GM12878 (cell line): Measurements from ENCODE around the gene NECAB2.

Experiments used
- CREM ChIP-seq: IDR thresholded peaks from 2 replicates; pipeline ENCODE4 v1.6.1; 2014; ENCODE audit warnings: antibody characterized with exemption, low read depth
- POLR2A ChIP-seq: IDR thresholded peaks from 2 replicates; pipeline ENCODE4 v1.6.1; 2011; ENCODE audit warnings: low read depth, mild to moderate bottlenecking, low read length
- TF ChIP-seq, protein P1 (sequence below): IDR thresholded peaks from 2 replicates; pipeline ENCODE4 v1.6.1; 2012; ENCODE audit warnings: low read depth, low read length, improper control_type of control experiment
- TF ChIP-seq, protein P2 (sequence below), 3 experiments: IDR thresholded peaks in 2 of 3; conservative IDR thresholded peaks in 1 of 3; 2 replicates each; pipeline ENCODE4 v1.5.1; 2011; ENCODE audit warnings: low read depth in 3 of 3, low read length in 3 of 3, mild to moderate bottlenecking in 3 of 3, control low read depth in 2 of 3, moderate library complexity in 2 of 3, inconsistent platforms in 1 of 3, mixed read lengths in 1 of 3; ENCODE audit not compliant: control insufficient read depth in 2 of 3, insufficient read depth in 1 of 3; ENCODE audit errors: extremely low read depth in 1 of 3
- TF ChIP-seq, protein P3 (sequence below): IDR thresholded peaks from 2 replicates; pipeline ENCODE4 v1.6.1; 2012; ENCODE audit warnings: low read depth, low read length, improper control_type of control experiment

DNA sequence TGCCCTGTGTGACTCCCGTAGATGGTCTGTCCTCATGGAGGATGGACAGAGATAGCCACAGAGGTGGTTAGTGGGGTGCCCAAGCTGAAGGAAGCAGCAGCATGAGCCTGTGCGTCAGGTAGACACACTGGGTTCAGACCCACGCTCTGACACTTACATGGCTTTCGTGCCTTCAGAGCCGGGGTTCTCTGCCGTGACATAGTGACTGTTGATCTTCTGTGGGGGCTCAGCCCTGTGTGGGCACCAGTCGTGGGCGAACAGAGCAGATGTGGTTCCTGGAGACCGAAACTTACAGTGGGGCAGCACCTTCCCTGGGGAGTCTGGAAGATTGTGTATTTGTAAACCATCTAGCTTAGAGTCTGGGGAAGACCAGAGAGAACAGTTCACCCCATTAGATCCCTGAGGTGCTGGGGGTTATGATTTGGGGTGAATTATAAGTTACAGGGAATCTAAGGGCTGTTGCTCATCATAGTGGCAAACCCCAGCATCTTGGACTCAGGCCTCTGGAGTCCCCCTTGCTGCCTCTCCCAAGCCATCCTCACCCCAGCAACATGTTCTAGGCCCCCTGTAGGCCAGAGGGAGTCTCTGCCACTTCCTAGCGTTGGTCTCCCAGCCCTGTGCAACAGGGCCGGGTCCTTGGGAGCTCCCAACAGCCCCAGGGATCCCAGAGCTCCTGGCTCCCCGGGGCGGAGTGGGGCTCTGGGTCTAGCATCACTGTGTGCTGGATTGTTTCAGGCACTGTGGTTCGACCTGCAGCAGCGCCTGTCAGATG is 28.6 kb downstream of the NECAB2 start:
- TF ChIP-seq, protein P1, sequence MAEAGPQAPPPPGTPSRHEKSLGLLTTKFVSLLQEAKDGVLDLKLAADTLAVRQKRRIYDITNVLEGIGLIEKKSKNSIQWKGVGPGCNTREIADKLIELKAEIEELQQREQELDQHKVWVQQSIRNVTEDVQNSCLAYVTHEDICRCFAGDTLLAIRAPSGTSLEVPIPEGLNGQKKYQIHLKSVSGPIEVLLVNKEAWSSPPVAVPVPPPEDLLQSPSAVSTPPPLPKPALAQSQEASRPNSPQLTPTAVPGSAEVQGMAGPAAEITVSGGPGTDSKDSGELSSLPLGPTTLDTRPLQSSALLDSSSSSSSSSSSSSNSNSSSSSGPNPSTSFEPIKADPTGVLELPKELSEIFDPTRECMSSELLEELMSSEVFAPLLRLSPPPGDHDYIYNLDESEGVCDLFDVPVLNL = no peak
- TF ChIP-seq CREM = no peak
- TF ChIP-seq, protein P2, sequence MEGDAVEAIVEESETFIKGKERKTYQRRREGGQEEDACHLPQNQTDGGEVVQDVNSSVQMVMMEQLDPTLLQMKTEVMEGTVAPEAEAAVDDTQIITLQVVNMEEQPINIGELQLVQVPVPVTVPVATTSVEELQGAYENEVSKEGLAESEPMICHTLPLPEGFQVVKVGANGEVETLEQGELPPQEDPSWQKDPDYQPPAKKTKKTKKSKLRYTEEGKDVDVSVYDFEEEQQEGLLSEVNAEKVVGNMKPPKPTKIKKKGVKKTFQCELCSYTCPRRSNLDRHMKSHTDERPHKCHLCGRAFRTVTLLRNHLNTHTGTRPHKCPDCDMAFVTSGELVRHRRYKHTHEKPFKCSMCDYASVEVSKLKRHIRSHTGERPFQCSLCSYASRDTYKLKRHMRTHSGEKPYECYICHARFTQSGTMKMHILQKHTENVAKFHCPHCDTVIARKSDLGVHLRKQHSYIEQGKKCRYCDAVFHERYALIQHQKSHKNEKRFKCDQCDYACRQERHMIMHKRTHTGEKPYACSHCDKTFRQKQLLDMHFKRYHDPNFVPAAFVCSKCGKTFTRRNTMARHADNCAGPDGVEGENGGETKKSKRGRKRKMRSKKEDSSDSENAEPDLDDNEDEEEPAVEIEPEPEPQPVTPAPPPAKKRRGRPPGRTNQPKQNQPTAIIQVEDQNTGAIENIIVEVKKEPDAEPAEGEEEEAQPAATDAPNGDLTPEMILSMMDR (IDR thresholded peaks at IDR 0.05 in 2 of 3, conservative IDR thresholded peaks at IDR 0.05 in 1 of 3; ENCODE audit: control insufficient read depth in 2 of 3, extremely low read depth in 1 of 3, insufficient read depth in 1 of 3, low read depth in 3 of 3, low read length in 3 of 3) = no peak
- no peak for TF ChIP-seq POLR2A
- TF ChIP-seq, protein P3, sequence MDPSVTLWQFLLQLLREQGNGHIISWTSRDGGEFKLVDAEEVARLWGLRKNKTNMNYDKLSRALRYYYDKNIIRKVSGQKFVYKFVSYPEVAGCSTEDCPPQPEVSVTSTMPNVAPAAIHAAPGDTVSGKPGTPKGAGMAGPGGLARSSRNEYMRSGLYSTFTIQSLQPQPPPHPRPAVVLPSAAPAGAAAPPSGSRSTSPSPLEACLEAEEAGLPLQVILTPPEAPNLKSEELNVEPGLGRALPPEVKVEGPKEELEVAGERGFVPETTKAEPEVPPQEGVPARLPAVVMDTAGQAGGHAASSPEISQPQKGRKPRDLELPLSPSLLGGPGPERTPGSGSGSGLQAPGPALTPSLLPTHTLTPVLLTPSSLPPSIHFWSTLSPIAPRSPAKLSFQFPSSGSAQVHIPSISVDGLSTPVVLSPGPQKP = no peak
